Stimulated activated CD4-positive, alpha-beta T cell treated with anti-CD3 and anti-CD28 coated beads, Interleukin-4, amount 100 ng/mL, for 24 hours (primary cell): Measurements from ENCODE around the gene BDKRB2.

ENCODE experiments used
- DNase-seq: peaks from one replicate; pipeline ENCODE4 v3.0.0-alpha.2; 2020

The BDKRB2 gene

GRCh38 chr14:96176811-96177211 lies 27.8 kb upstream of the BDKRB2 start:
- no peak for DNase-seq

GRCh38 chr14:96177766-96178375 lies 26.8 kb upstream of the BDKRB2 start:
- no peak for DNase-seq

GRCh38 chr14:96178461-96179321 lies 25.9 kb upstream of the BDKRB2 start:
- DNase-seq = no peak

- DNase-seq = no peak
Observed at GRCh38 chr14:96180043-96180874, 24.4 kb upstream of the BDKRB2 start.

GRCh38 chr14:96181186-96182056 lies 23.2 kb upstream of the BDKRB2 start:
- no peak for DNase-seq

GRCh38 chr14:96182546-96182945 lies 22.1 kb upstream of the BDKRB2 start:
- no peak for DNase-seq

GRCh38 chr14:96184737-96185136 lies 19.9 kb upstream of the BDKRB2 start:
- no peak for DNase-seq

- no peak for DNase-seq
Observed at GRCh38 chr14:96187216-96188031, 17.2 kb upstream of the BDKRB2 start.

GRCh38 chr14:96189281-96189711 lies 15.3 kb upstream of the BDKRB2 start:
- no peak for DNase-seq

GRCh38 chr14:96191353-96191752 lies 13.3 kb upstream of the BDKRB2 start:
- DNase-seq = no peak

- DNase-seq = no peak
Observed at GRCh38 chr14:96191841-96192462, 12.7 kb upstream of the BDKRB2 start.

GRCh38 chr14:96192975-96193805 lies 11.4 kb upstream of the BDKRB2 start:
- DNase-seq = no peak

GRCh38 chr14:96194262-96194656 lies 10.4 kb upstream of the BDKRB2 start:
- DNase-seq = no peak

GRCh38 chr14:96194657-96195431 lies 9.8 kb upstream of the BDKRB2 start:
- DNase-seq = no peak

GRCh38 chr14:96195441-96196081 lies 9.1 kb upstream of the BDKRB2 start:
- DNase-seq = no peak

- DNase-seq = no peak
Observed at GRCh38 chr14:96197163-96197852, 7.3 kb upstream of the BDKRB2 start.

GRCh38 chr14:96197969-96198368 lies 6.7 kb upstream of the BDKRB2 start:
- DNase-seq = no peak
